GM21381 (cell line): ENCODE measurements around the gene HS1BP3.

Experiments used
- ATAC-seq: cut with Tn5 transposase; IDR thresholded peaks from one replicate; pipeline ENCODE4 v1.9.1; 2021; ENCODE audit warnings: mild to moderate bottlenecking, moderate library complexity; ENCODE audit not compliant: unreplicated experiment

Gene HS1BP3

GRCh38 chr2:20588918-20589871 is 61.7 kb downstream of the HS1BP3 start:
- ATAC-seq: no peak

- ATAC-seq: no peak
These were observed 64.9 kb downstream of the HS1BP3 start for GRCh38 chr2:20585710-20586594.

GRCh38 chr2:20585359-20585709 is 65.6 kb downstream of the HS1BP3 start:
- ATAC-seq: no peak

- no peak for ATAC-seq
These were observed 66.2 kb downstream of the HS1BP3 start for GRCh38 chr2:20584399-20585358.

GRCh38 chr2:20584045-20584398 is 66.9 kb downstream of the HS1BP3 start:
- ATAC-seq: no peak

- no peak for ATAC-seq
These were observed 67.4 kb downstream of the HS1BP3 start for GRCh38 chr2:20583425-20583881.

- no peak for ATAC-seq
These were observed 68.2 kb downstream of the HS1BP3 start for GRCh38 chr2:20582600-20583221.

- ATAC-seq: no peak
These were observed 70.0 kb downstream of the HS1BP3 start for GRCh38 chr2:20580690-20581437.

GRCh38 chr2:20579866-20580265 is 71.0 kb downstream of the HS1BP3 start:
- no peak for ATAC-seq

GRCh38 chr2:20578895-20579825 is 71.7 kb downstream of the HS1BP3 start:
- ATAC-seq: peak; percentile 71

- no peak for ATAC-seq
These were observed 72.5 kb downstream of the HS1BP3 start for GRCh38 chr2:20578266-20578894.

GRCh38 chr2:20577495-20578235 is 73.2 kb downstream of the HS1BP3 start:
- no peak for ATAC-seq

GRCh38 chr2:20576598-20577115 is 74.2 kb downstream of the HS1BP3 start:
- peak; percentile 66 for ATAC-seq

- ATAC-seq: no peak
These were observed 74.8 kb downstream of the HS1BP3 start for GRCh38 chr2:20575935-20576597.

GRCh38 chr2:20575414-20575813 is 75.5 kb downstream of the HS1BP3 start:
- no peak for ATAC-seq

- ATAC-seq: no peak
These were observed 76.0 kb downstream of the HS1BP3 start for GRCh38 chr2:20574930-20575329.
